Measurements from ENCODE around the gene ETNK2.

ETNK2 gene

DNA sequence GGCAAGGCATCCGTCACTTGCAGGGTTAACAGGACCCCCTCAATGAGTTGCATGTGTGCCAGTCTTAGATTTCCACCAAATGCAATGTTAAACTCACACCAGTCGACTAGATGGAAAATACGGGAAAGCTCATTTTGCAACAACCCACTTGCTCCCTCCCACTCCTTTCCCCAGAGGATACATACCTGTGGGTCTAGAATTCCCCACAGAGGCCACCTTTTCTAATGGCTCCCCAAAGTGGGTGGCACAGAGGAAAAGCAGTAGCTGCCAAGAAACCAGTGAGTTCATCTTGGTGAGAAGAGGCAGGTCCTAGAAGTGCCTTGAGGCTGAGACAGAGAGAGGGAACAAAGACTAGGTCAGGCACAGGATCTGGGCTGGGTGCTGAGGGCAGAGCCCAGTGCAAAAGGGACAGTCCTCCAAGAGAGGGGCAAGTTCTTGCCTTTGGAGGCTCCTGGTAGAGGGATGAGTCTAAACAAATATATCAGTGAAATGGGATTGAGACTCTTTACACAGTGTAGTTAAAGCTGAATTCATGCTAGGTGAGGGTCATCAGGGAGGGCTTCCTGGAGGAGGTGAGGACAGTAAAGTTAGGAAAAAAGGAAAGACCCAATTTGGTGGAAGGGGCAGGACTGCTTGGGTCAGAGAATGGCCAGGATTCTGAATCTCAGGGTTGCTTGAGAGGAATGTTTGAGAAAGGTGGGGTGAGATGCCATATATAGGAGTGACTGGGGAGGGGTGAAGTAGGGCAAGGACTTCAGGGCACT lies 40.9 kb upstream of the ETNK2 start:
- Histone ChIP-seq H3K27ac (ENCODE audit: low read depth in 2 of 2, low read length in 2 of 2) (no peak overlapping the region), H3K4me1 (ENCODE audit: control insufficient read depth in 2 of 2, insufficient read depth in 2 of 2, low read length in 2 of 2) (peaks cover 0 to 9% of the 10 kb centered on the region in 2 donors), H3K9me3 (ENCODE audit: control insufficient read depth in 2 of 2, low read length in 2 of 2) (no peaks in the 10 kb centered on the region), H3K4me3 (ENCODE audit: low read length in 2 of 2) (no peak overlapping the region), H3K36me3 (ENCODE audit: control insufficient read depth in 2 of 2, insufficient read depth in 2 of 2, low read length in 2 of 2) (no peaks in the 10 kb centered on the region), H3K27me3 (ENCODE audit: control insufficient read depth in 2 of 2, insufficient read depth in 2 of 2, low read length in 2 of 2) (peaks cover 5% of the 10 kb centered on the region in 2 donors), H3K9ac (ENCODE audit: low read depth in 1 of 2, low read length in 2 of 2) (no peak overlapping the region)

- H3K27ac ChIP-seq (ENCODE audit: low read depth in 2 of 2, low read length in 2 of 2) = no peak overlapping the region
- H3K4me3 ChIP-seq (ENCODE audit: low read length in 2 of 2) = no peak overlapping the region
Measured at GRCh38 chr1:204192046-204192445, 40.2 kb upstream of the ETNK2 start.

DNA sequence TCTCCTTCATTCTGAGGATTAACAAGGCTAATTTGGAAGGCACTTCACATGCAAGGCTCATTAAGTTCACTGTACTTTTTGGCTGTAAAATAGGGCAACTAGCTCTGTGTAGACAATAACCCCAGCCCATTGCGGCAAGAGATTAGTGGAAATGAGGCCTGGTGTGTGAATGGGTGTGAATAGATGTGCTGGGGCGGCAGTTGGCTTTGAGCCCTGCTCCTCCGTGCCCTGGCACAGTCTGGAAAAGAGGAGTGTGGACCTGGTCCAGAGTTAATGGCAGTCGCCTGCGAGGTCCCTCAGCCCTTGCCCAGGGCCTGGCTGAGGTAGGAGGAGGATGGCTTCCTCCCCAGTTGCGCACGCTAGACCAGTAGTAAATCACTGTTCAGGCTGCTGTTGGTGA lies 39.6 kb upstream of the ETNK2 start:
- no peaks in the 10 kb centered on the region for H3K36me3 ChIP-seq (ENCODE audit: control insufficient read depth in 2 of 2, insufficient read depth in 2 of 2, low read length in 2 of 2)
- peaks cover 0 to 9% of the 10 kb centered on the region in 2 donors for H3K4me1 ChIP-seq (ENCODE audit: control insufficient read depth in 2 of 2, insufficient read depth in 2 of 2, low read length in 2 of 2)
- H3K27ac ChIP-seq (ENCODE audit: low read depth in 2 of 2, low read length in 2 of 2) = no peak overlapping the region
- no peaks in the 10 kb centered on the region for H3K9me3 ChIP-seq (ENCODE audit: control insufficient read depth in 2 of 2, low read length in 2 of 2)
- H3K9ac ChIP-seq (ENCODE audit: low read depth in 1 of 2, low read length in 2 of 2) = no peak overlapping the region
- H3K27me3 ChIP-seq (ENCODE audit: control insufficient read depth in 2 of 2, insufficient read depth in 2 of 2, low read length in 2 of 2) = peaks cover 2 to 9% of the 10 kb centered on the region in 2 donors
- no peak overlapping the region for H3K4me3 ChIP-seq (ENCODE audit: low read length in 2 of 2)

More at GRCh38 chr1:204192046-204192445, 40.2 kb upstream of the ETNK2 start:
- Histone ChIP-seq H3K9ac (ENCODE audit: low read depth in 1 of 2, low read length in 2 of 2) (no peak overlapping the region), H3K9me3 (ENCODE audit: control insufficient read depth in 2 of 2, low read length in 2 of 2) (no peaks in the 10 kb centered on the region), H3K4me1 (ENCODE audit: control insufficient read depth in 2 of 2, insufficient read depth in 2 of 2, low read length in 2 of 2) (peaks cover 0 to 9% of the 10 kb centered on the region in 2 donors), H3K27me3 (ENCODE audit: control insufficient read depth in 2 of 2, insufficient read depth in 2 of 2, low read length in 2 of 2) (peaks cover 5 to 8% of the 10 kb centered on the region in 2 donors), H3K36me3 (ENCODE audit: control insufficient read depth in 2 of 2, insufficient read depth in 2 of 2, low read length in 2 of 2) (no peaks in the 10 kb centered on the region)

DNA sequence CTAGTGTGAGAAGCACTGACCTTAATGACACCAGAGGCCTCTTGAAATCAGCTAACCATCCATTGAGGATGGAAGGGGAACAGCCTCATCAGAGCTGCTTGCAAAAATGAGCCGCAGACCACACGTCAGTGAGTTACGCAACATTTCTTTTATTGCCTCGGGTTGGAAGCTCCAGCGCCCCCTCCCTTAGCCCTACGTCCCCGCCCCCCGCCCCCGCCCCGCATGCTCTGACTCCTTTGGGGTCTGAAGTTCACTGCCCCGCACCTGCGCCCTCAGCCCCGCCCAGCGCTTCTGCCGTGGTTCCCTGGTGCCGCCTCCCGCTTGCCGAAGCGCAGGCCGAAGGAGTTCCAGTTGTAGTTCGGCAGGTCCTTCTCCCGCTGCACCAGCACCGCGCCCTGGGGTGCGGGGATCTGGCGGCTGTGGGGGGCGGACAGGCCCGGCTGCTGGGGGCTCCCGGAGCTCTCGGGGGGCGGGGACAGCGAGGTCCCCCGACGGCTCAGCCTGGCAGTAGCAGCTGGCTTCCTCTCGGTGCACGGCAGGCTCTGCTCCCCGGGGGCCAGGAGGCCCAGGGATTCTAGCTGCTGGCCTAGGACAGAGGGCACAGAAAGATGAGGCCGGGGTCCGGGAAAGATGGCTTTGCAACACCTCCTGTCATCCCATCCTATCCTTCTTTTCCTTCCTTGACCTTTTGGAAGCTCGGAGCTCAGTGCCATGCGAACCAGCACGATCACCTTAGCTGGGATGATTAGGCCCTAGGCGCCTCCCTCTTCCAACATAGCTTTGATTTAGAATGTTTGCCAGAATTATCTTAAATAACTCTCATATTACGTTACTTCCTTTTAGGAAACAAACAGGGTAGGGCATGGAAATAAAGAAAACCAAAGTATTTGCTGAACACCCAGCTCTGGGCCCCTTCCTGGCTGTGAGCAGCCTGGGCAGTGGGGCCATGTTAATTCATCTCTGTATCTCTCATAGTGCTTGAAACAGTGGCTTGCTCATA lies 38.7 kb upstream of the ETNK2 start:
- peak overlapping the region; percentile 13 to 21 for H3K4me3 ChIP-seq (ENCODE audit: low read length in 2 of 2)
- peaks cover 2 to 9% of the 10 kb centered on the region in 2 donors for H3K27me3 ChIP-seq (ENCODE audit: control insufficient read depth in 2 of 2, insufficient read depth in 2 of 2, low read length in 2 of 2)
- H3K36me3 ChIP-seq (ENCODE audit: control insufficient read depth in 2 of 2, insufficient read depth in 2 of 2, low read length in 2 of 2) = no peaks in the 10 kb centered on the region
- no peaks in the 10 kb centered on the region for H3K9me3 ChIP-seq (ENCODE audit: control insufficient read depth in 2 of 2, low read length in 2 of 2)
- no peak overlapping the region for H3K9ac ChIP-seq (ENCODE audit: low read depth in 1 of 2, low read length in 2 of 2)
- peaks cover 0 to 9% of the 10 kb centered on the region in 2 donors for H3K4me1 ChIP-seq (ENCODE audit: control insufficient read depth in 2 of 2, insufficient read depth in 2 of 2, low read length in 2 of 2)
- no peak overlapping the region for H3K27ac ChIP-seq (ENCODE audit: low read depth in 2 of 2, low read length in 2 of 2)

DNA sequence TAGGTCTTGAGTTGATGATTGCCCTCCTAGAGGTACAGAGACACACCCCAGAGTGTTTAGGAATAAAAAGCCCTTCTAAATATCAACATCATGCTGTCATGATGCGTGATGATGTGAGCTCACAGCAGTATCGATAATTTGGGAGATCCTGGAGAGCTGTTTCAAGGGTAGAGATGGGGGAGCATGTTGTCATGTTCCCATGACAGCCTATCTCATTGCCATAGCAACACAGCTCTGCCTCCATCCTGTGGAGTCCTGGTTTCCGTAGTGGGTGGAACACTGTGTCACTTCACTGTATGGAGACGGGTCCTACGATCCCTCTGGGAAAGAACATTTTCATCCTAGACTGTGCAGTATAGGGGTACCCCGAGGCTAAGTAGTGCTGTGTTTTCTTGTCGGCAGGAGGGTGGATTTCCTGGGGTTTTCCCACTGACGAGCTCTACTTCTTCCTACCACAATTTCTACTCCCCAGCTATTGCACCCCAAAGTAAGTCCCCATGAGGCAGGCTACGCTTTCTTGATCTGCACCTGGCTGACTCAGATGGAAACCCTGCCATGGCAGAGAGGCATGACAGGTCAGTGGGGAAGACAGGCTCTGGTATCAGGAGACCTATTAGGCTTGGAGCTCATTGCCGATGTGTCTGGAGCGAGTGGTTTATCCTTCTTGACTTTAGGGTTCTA lies 37.3 kb upstream of the ETNK2 start:
- H3K27me3 ChIP-seq (ENCODE audit: control insufficient read depth in 2 of 2, insufficient read depth in 2 of 2, low read length in 2 of 2) = peaks cover 2 to 9% of the 10 kb centered on the region in 2 donors
- no peaks in the 10 kb centered on the region for H3K36me3 ChIP-seq (ENCODE audit: control insufficient read depth in 2 of 2, insufficient read depth in 2 of 2, low read length in 2 of 2)
- H3K9ac ChIP-seq (ENCODE audit: low read depth in 1 of 2, low read length in 2 of 2) = no peak overlapping the region
- H3K9me3 ChIP-seq (ENCODE audit: control insufficient read depth in 2 of 2, low read length in 2 of 2) = no peaks in the 10 kb centered on the region
- no peak overlapping the region for H3K4me3 ChIP-seq (ENCODE audit: low read length in 2 of 2)
- peaks cover 0 to 7% of the 10 kb centered on the region in 2 donors for H3K4me1 ChIP-seq (ENCODE audit: control insufficient read depth in 2 of 2, insufficient read depth in 2 of 2, low read length in 2 of 2)
- H3K27ac ChIP-seq (ENCODE audit: low read depth in 2 of 2, low read length in 2 of 2) = no peak overlapping the region

DNA sequence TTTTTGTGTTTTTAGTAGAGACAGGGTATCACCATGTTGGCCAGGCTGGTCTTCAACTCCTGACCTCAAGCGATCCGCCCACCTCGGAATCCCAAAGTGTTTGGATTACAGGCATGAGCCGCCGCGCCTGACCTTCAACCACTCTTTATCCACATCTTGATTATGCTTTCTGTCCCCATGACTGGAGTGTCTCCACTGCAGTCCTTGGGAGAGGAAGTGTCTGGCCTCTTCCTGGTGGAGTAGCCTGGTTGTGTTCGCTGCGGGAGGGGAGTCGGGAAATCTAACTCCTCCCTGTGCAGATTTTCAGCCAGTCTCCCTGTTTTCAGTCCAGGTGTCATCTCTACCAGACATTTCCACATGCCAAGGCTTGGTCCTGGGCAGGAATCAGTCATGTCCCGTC lies 34.8 kb upstream of the ETNK2 start:
- Histone ChIP-seq H3K36me3 (ENCODE audit: control insufficient read depth in 2 of 2, insufficient read depth in 2 of 2, low read length in 2 of 2) (no peaks in the 10 kb centered on the region), H3K4me3 (ENCODE audit: low read length in 2 of 2) (no peak overlapping the region), H3K9me3 (ENCODE audit: control insufficient read depth in 2 of 2, low read length in 2 of 2) (no peaks in the 10 kb centered on the region), H3K4me1 (ENCODE audit: control insufficient read depth in 2 of 2, insufficient read depth in 2 of 2, low read length in 2 of 2) (peaks cover 0 to 3% of the 10 kb centered on the region in 2 donors), H3K27ac (ENCODE audit: low read depth in 2 of 2, low read length in 2 of 2) (no peak overlapping the region), H3K27me3 (ENCODE audit: control insufficient read depth in 2 of 2, insufficient read depth in 2 of 2, low read length in 2 of 2) (peaks cover 2 to 9% of the 10 kb centered on the region in 2 donors), H3K9ac (ENCODE audit: low read depth in 1 of 2, low read length in 2 of 2) (no peak overlapping the region)

GRCh38 chr1:204181116-204181515 lies 29.3 kb upstream of the ETNK2 start:
- Histone ChIP-seq H3K9ac (ENCODE audit: low read depth in 1 of 2, low read length in 2 of 2) (no peak overlapping the region), H3K4me1 (ENCODE audit: control insufficient read depth in 2 of 2, insufficient read depth in 2 of 2, low read length in 2 of 2) (no peaks in the 10 kb centered on the region), H3K36me3 (ENCODE audit: control insufficient read depth in 2 of 2, insufficient read depth in 2 of 2, low read length in 2 of 2) (no peaks in the 10 kb centered on the region), H3K27me3 (ENCODE audit: control insufficient read depth in 2 of 2, insufficient read depth in 2 of 2, low read length in 2 of 2) (peaks cover 2 to 4% of the 10 kb centered on the region in 2 donors), H3K4me3 (ENCODE audit: low read length in 2 of 2) (no peak overlapping the region), H3K9me3 (ENCODE audit: control insufficient read depth in 2 of 2, low read length in 2 of 2) (no peaks in the 10 kb centered on the region), H3K27ac (ENCODE audit: low read depth in 2 of 2, low read length in 2 of 2) (no peak overlapping the region)

DNA sequence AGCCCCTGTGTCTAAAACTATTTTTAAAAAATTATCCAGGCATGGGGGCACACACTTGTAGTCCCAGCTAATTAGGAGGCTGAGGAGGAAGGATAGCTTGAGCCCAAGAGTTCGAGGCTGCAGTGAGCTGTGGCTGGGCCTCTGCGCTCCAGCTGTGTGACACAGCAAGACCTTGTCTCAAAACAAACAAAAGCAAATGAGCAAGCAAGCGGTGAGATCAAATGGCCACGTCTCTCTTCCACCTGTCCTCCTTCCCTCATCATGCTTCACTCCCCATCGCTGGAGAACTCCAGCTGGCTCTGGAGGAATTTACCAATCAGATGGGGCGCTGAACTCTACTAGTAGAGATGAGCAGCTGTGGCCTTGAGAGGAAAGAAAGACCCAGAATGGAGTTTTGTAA lies 28.3 kb upstream of the ETNK2 start:
- Histone ChIP-seq H3K9me3 (ENCODE audit: control insufficient read depth in 2 of 2, low read length in 2 of 2) (no peaks in the 10 kb centered on the region), H3K27me3 (ENCODE audit: control insufficient read depth in 2 of 2, insufficient read depth in 2 of 2, low read length in 2 of 2) (peaks cover 2 to 7% of the 10 kb centered on the region in 2 donors), H3K4me1 (ENCODE audit: control insufficient read depth in 2 of 2, insufficient read depth in 2 of 2, low read length in 2 of 2) (no peaks in the 10 kb centered on the region), H3K4me3 (ENCODE audit: low read length in 2 of 2) (no peak overlapping the region), H3K9ac (ENCODE audit: low read depth in 1 of 2, low read length in 2 of 2) (no peak overlapping the region), H3K36me3 (ENCODE audit: control insufficient read depth in 2 of 2, insufficient read depth in 2 of 2, low read length in 2 of 2) (no peaks in the 10 kb centered on the region), H3K27ac (ENCODE audit: low read depth in 2 of 2, low read length in 2 of 2) (no peak overlapping the region)

- Histone ChIP-seq H3K4me1 (ENCODE audit: control insufficient read depth in 2 of 2, insufficient read depth in 2 of 2, low read length in 2 of 2) (no peaks in the 10 kb centered on the region), H3K9me3 (ENCODE audit: control insufficient read depth in 2 of 2, low read length in 2 of 2) (no peaks in the 10 kb centered on the region), H3K36me3 (ENCODE audit: control insufficient read depth in 2 of 2, insufficient read depth in 2 of 2, low read length in 2 of 2) (no peaks in the 10 kb centered on the region), H3K27ac (ENCODE audit: low read depth in 2 of 2, low read length in 2 of 2) (no peak overlapping the region), H3K27me3 (ENCODE audit: control insufficient read depth in 2 of 2, insufficient read depth in 2 of 2, low read length in 2 of 2) (peaks cover 2 to 8% of the 10 kb centered on the region in 2 donors), H3K4me3 (ENCODE audit: low read length in 2 of 2) (no peak overlapping the region), H3K9ac (ENCODE audit: low read depth in 1 of 2, low read length in 2 of 2) (no peak overlapping the region)
Measured at GRCh38 chr1:204178487-204179281, 26.8 kb upstream of the ETNK2 start.
